GM12801 (cell line): ENCODE results near the gene HMGCL.

Experiments
- CTCF ChIP-seq: IDR thresholded peaks from one replicate; pipeline ENCODE4 v1.5.1; 2011; ENCODE audit warnings: control low read depth; ENCODE audit not compliant: insufficient read length; ENCODE audit errors: extremely low read depth

HMGCL gene

GRCh38 chr1:23825076-23825761, at the start of gene HMGCL:
HMGCL (minus strand) TSS chr1:23825429; CDS start chr1:23825415, 14 bp downstream.
- TF ChIP-seq CTCF = no peak

GRCh38 chr1:23872421-23872820, 47.2 kb upstream of the HMGCL start:
- TF ChIP-seq CTCF = no peak

GRCh38 chr1:23869051-23869450, 43.8 kb upstream of the HMGCL start:
- TF ChIP-seq CTCF = no peak

- no peak for TF ChIP-seq CTCF
These were observed 43.4 kb upstream of the HMGCL start for GRCh38 chr1:23868557-23869016.

GRCh38 chr1:23867895-23868556, 42.8 kb upstream of the HMGCL start, which contains the start of gene FUCA1:
FUCA1 (minus strand) TSS chr1:23868290; CDS start chr1:23868286, 4 bp downstream.
- TF ChIP-seq CTCF = peak; percentile 55

GRCh38 chr1:23867542-23867894, 42.3 kb upstream of the HMGCL start:
- no peak for TF ChIP-seq CTCF

- no peak for TF ChIP-seq CTCF
These were observed 40.3 kb upstream of the HMGCL start for GRCh38 chr1:23865543-23865930.
